ENCODE data around the gene GJB1.

GJB1 gene

GRCh38 chrX:71181558-71181909 is 41.5 kb upstream of the GJB1 start:
- DNase-seq (ENCODE audit: low read depth), result no peak
- no peak for TF ChIP-seq CTCF (conservative IDR thresholded peaks at IDR 0.05; ENCODE audit: low read length)
- peak overlapping the region; percentile 63 for H3K4me3 ChIP-seq (ENCODE audit: low read length)

GRCh38 chrX:71181910-71182799 is 40.9 kb upstream of the GJB1 start:
- peak overlapping the region; percentile 63 for H3K4me3 ChIP-seq (ENCODE audit: low read length)
- no peak for TF ChIP-seq CTCF (conservative IDR thresholded peaks at IDR 0.05; ENCODE audit: low read length)
- DNase-seq (ENCODE audit: low read depth), result peak; percentile 97

GRCh38 chrX:71182871-71183270 is 40.2 kb upstream of the GJB1 start:
- TF ChIP-seq CTCF (conservative IDR thresholded peaks at IDR 0.05; ENCODE audit: low read length), result no peak
- DNase-seq (ENCODE audit: low read depth), result no peak
- no peak overlapping the region for H3K4me3 ChIP-seq (ENCODE audit: low read length)

- no peak for DNase-seq (ENCODE audit: low read depth)
- H3K4me3 ChIP-seq (ENCODE audit: low read length), result no peak overlapping the region
- TF ChIP-seq CTCF (conservative IDR thresholded peaks at IDR 0.05; ENCODE audit: low read length), result no peak
Observed at GRCh38 chrX:71183341-71183740, 39.7 kb upstream of the GJB1 start.

- DNase-seq (ENCODE audit: low read depth), result no peak
- no peak overlapping the region for H3K4me3 ChIP-seq (ENCODE audit: low read length)
- TF ChIP-seq CTCF (conservative IDR thresholded peaks at IDR 0.05; ENCODE audit: low read length), result no peak
Observed at GRCh38 chrX:71184092-71184491, 38.9 kb upstream of the GJB1 start.

- no peak for DNase-seq (ENCODE audit: low read depth)
- no peak for TF ChIP-seq CTCF (conservative IDR thresholded peaks at IDR 0.05; ENCODE audit: low read length)
- H3K4me3 ChIP-seq (ENCODE audit: low read length), result no peak overlapping the region
Observed at GRCh38 chrX:71184803-71185495, 38.1 kb upstream of the GJB1 start.

GRCh38 chrX:71191248-71191647 is 31.8 kb upstream of the GJB1 start:
- no peak for DNase-seq (ENCODE audit: low read depth)
- H3K4me3 ChIP-seq (ENCODE audit: low read length), result no peak overlapping the region
- TF ChIP-seq CTCF (conservative IDR thresholded peaks at IDR 0.05; ENCODE audit: low read length), result no peak
